ENCODE results near the gene DVL1. TPM values are rescaled to one million over a fixed set of nuclear protein-coding genes. Genes with fewer than 3 reads are reported as not detected.

Gene DVL1
- total and polyA plus RNA-seq, 10 of the 15 experiments (the other 5 are each of a cell fraction or from before 2014, with no cell fraction given) = 0.10 to 31.1 (median 4.6) TPM

DNA sequence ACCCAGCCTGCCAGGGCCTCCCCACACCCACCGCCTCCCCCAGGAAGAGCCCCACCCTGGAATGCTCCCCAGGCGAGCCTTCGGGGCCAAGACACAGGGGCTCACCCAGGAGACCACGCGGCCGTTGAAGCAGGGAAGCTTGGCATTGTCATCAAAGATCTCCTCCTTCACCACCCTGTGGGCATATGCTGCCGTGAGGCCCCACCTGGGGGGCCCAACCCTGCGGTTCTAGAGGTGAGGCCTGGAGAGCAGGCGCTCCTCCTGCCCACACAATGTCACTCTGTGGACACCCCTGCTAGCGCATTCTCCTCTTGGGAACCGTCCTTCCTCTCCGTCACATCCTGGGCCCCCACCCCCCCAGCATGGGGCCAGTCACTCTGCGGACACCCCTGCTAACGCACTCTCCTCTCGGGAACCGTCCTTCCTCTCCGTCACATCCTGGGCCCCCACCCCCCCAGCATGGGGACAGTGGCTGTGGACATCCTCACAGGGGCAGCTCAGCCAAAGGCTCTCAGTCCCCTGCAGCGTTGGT is 6.6 kb downstream of the DVL1 start:
- no TSS peak for BruUV-seq (replicated peaks)
- no peak for TF ChIP-seq TBL1XR1 (IDR thresholded peaks at IDR 0.05; ENCODE audit: low read depth, low read length)
- no peak for TF ChIP-seq MAX (IDR thresholded peaks at IDR 0.05; ENCODE audit: low read depth, low read length)
- no peak for TF ChIP-seq NFYB (IDR thresholded peaks at IDR 0.05; ENCODE audit: insufficient read depth, low read depth, low read length)
- no peak for TF ChIP-seq NR2C1 (IDR thresholded peaks at IDR 0.05)
- TF ChIP-seq MXI1 (IDR thresholded peaks at IDR 0.05; ENCODE audit: low read depth, low read length) = no peak
- TF ChIP-seq SMAD1 (IDR thresholded peaks at IDR 0.05; ENCODE audit: low read depth, partially characterized antibody) = no peak
- TF ChIP-seq ASH2L (IDR thresholded peaks at IDR 0.05; ENCODE audit: borderline replicate concordance, low read depth) = no peak
- no peak for TF ChIP-seq ATF7 (IDR thresholded peaks at IDR 0.05; ENCODE audit: low read depth)
- no peak for TF ChIP-seq POLR2AphosphoS2 (IDR thresholded peaks at IDR 0.05; ENCODE audit: low read depth, low read length)
- TF ChIP-seq HDAC6 (IDR thresholded peaks at IDR 0.05; ENCODE audit: unreplicated experiment) = no peak
- no peak for TF ChIP-seq KDM1A (IDR thresholded peaks at IDR 0.05; ENCODE audit: borderline replicate concordance)
- no peak for TF ChIP-seq CEBPZ (IDR thresholded peaks at IDR 0.05; ENCODE audit: low read depth, low read length)
- TF ChIP-seq PAX8 (IDR thresholded peaks at IDR 0.05) = no peak
- CTCF ChIA-PET = no interaction called here
- FAIRE-seq (no peak), ATAC-seq (no peak), DNase-seq (ENCODE audit: low read depth, low spot score) (no peak)
- H3K4me2 ChIP-seq (ENCODE audit: control insufficient read depth, insufficient read depth) = no peak overlapping the region
- in situ Hi-C loops (cut with MboI) (no loop called here), intact Hi-C loops (cut with micrococcal nuclease; ENCODE audit: unreplicated experiment) (no loop called here)
- SMC1A ChIA-PET (ENCODE audit: uncharacterized antibody, unreplicated experiment) = no interaction called here
- peaks cover 0 to 5% of the 10 kb centered on the region in 2 experiments for H3K36me3 ChIP-seq (ENCODE audit: control insufficient read depth in 2 of 2, insufficient read depth in 2 of 2, low read length in 1 of 2)
- H2AFZ ChIP-seq (ENCODE audit: control insufficient read depth, low read depth, low read length) = no peak overlapping the region
- H3K27ac ChIP-seq (ENCODE audit: control insufficient read depth, insufficient read depth) = no peak overlapping the region
- no peak overlapping the region for H3K9ac ChIP-seq (ENCODE audit: control insufficient read depth, insufficient read depth, low read length)
- H3K9me3 ChIP-seq (replicated peaks; ENCODE audit: control insufficient read depth, insufficient read depth, low read length) = no peaks in the 10 kb centered on the region
- no peaks in the 10 kb centered on the region for H3K27me3 ChIP-seq (replicated peaks in 1 of 2; ENCODE audit: control insufficient read depth in 2 of 2, insufficient read depth in 2 of 2, low read length in 1 of 2)
- RAD21 ChIA-PET (ENCODE audit: unreplicated experiment) = no interaction called here
- no peaks in the 10 kb centered on the region; the same call in none of the 2 replicates for H3K79me2 ChIP-seq (ENCODE audit: control insufficient read depth, insufficient read depth, low read length)
- H4K20me1 ChIP-seq (ENCODE audit: control insufficient read depth, insufficient read depth) = no peaks in the 10 kb centered on the region
- peaks cover 2% of the 10 kb centered on the region; the same call in 1 of the 2 replicates for H3K4me1 ChIP-seq (ENCODE audit: control insufficient read depth, insufficient read depth, low read length)
- 88% methylated on average over 18 of the region's 18 CpGs for WGBS (ENCODE audit: insufficient coverage, insufficient replicate concordance, low lambda C conversion rate, missing lambda C conversion rate)
- no peak overlapping the region for H3K4me3 ChIP-seq
- POLR2A ChIA-PET = no interaction called here
